ENCODE measurements around the gene HMG20B. TPM values are rescaled to one million over a fixed set of nuclear protein-coding genes. Genes with fewer than 3 reads are reported as not detected.

The HMG20B gene
- total RNA-seq, 2 experiments from 2014 or later = 68.1 to 78.5 TPM

DNA sequence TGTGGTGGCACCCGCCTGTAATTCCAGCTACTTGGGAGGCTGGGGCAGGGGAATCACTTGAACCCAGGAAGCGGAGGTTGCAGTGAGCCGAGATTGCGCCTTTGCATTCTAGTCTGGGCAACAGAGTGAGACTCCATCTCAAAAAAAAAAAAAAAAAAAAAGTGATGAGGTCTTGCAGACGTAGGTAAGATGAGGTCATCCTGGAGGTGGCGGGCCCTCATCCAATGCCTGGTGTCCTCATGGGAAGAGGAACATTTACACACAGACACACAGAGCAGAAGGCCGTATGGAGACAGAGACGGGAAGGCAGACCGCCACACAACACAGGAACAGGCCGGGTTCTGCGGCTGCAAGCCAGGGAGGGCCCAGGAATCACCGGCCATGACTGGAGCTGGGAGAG, 49.5 kb downstream of the HMG20B start:
- ChIA-PET POLR2A (no interaction called here), CTCF (interaction anchor here (1.2 kb wide), 1 partner anchor 30 kb away, joined by 3 read pairs; no protein-coding TSS in a partner anchor)
- intact Hi-C loops (cut with micrococcal nuclease) = no loop called here
- no peak overlapping the region for H3K27ac Mint-ChIP-seq
- H3K36me3 Mint-ChIP-seq = peaks cover 1% of the 10 kb centered on the region
- H3K9me3 Mint-ChIP-seq = no peaks in the 10 kb centered on the region
- DNase-seq = no peak
- no peak overlapping the region for H3K4me3 Mint-ChIP-seq
- no peaks in the 10 kb centered on the region for H3K27me3 Mint-ChIP-seq
- H3K4me1 Mint-ChIP-seq (ENCODE audit: low read depth) = peaks cover 24% of the 10 kb centered on the region

GRCh38 chr19:3623716-3624115, 51.0 kb downstream of the HMG20B start:
- H3K27ac Mint-ChIP-seq = no peak overlapping the region
- H3K27me3 Mint-ChIP-seq = no peaks in the 10 kb centered on the region
- no peak overlapping the region for H3K4me3 Mint-ChIP-seq
- intact Hi-C loops (cut with micrococcal nuclease) = no loop called here
- H3K36me3 Mint-ChIP-seq = peaks cover 1% of the 10 kb centered on the region
- H3K9me3 Mint-ChIP-seq = no peaks in the 10 kb centered on the region
- ChIA-PET POLR2A (no interaction called here), CTCF (no interaction called here)
- DNase-seq = no peak
- H3K4me1 Mint-ChIP-seq (ENCODE audit: low read depth) = peaks cover 24% of the 10 kb centered on the region

DNA sequence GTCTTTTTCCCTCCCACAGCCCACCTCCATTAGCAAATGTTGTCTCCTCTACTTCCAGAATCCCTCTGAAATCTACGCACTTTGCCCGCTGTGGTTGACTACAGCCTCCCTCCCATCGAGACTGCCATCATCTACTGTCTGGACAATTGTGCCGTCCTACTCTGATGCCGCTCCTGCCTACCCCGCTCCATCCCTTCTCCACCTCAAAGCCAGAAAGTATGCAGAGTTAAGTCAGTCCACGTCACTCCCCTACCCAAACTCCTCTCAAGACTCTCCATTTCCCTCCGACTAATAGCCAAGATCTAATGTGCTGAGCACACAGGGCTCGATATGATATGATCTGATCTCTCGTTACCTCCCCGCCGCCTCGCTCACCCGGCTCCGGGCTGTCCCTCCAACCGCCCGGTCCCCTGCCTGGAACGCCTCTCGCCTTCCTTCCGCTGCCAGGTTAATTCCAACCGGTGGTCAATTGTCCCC, 53.3 kb downstream of the HMG20B start:
- Mint-ChIP-seq H3K4me3 (peak overlapping the region; percentile 88), H3K27ac (peak overlapping the region; percentile 98), H3K36me3 (no peaks in the 10 kb centered on the region), H3K4me1 (ENCODE audit: low read depth) (peaks cover 24% of the 10 kb centered on the region), H3K9me3 (no peaks in the 10 kb centered on the region), H3K27me3 (no peaks in the 10 kb centered on the region)
- ChIA-PET POLR2A (no interaction called here), CTCF (no interaction called here)
- no peak for DNase-seq
- intact Hi-C loops (cut with micrococcal nuclease) = loop anchor here (2.0 to 5.0 kb wide), 2 partner anchors 69 to 119 kb away; partner anchors contain the start of genes FZR1 and MFSD12

DNA sequence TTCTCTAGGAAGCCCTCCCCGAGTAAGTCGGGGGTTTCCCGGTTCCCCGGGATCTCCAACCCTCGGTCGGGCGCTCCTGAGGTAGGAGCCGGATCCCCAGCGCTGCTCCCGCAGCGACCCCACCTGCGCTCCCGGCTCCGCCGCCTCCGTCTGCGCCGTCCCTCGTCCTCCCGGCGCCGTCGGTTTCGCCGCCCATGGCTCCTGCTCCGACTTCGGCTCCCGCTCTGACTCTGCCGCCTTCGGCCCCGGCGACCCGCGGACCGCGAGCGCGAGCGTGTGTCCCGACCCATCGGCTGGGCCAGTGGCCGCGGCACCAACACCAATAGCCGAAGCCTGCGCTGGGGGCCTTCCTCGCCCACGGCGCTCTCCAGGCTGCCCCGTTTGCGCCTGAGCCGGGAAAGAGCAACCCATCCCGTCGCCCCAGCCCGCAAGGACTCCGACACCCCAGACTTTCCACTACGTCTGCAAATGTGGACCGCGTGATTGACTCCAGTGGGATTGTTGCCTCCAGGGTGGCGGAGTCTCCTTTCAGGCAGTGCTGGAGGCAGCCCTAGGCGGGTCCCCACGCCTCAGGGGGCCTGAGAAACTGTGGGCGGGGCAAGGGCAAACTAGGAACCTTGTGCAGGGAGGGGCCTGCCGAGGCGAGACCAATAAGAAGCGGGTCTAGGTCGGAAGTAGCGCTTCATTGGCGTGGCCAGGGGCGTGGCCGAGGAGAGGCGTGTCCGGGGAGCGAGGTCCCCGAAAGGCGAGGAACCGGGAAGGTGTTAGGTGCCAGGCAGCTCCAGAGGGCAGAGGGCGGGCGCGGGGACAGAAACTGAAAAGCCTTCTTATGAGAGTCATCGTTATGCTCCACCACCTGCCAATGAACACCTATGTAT, 54.0 kb downstream of the HMG20B start, which contains the start of gene CACTIN:
TSS of gene CACTIN (minus strand) at position 318 of the 878 bp plus-strand sequence. CDS start at position 290, 28 bp downstream.
- H3K4me1 Mint-ChIP-seq (ENCODE audit: low read depth) = peaks cover 24% of the 10 kb centered on the region
- H3K4me3 Mint-ChIP-seq = peak within 1 kb of the TSS; percentile 88
- no peaks in the 10 kb centered on the region for H3K27me3 Mint-ChIP-seq
- DNase-seq = peak; percentile 99
- ChIA-PET CTCF (interaction anchor here (0.8 to 1.2 kb wide), 3 partner anchors 73 to 171 kb away, joined by 3 to 4 read pairs (median 4); partner anchors contain the start of gene PIP5K1C), POLR2A (interaction anchor here (1.4 kb wide), 1 partner anchor 96 kb away, joined by 4 read pairs; no protein-coding TSS in a partner anchor)
- no peaks in the 10 kb centered on the region for H3K36me3 Mint-ChIP-seq
- H3K27ac Mint-ChIP-seq = peak within 1 kb of the TSS; percentile 98
- intact Hi-C loops (cut with micrococcal nuclease) = loop anchor here (2.0 to 5.0 kb wide), 2 partner anchors 69 to 120 kb away; partner anchors contain the start of genes FZR1 and MFSD12
- no peaks in the 10 kb centered on the region for H3K9me3 Mint-ChIP-seq

- H3K4me1 Mint-ChIP-seq (ENCODE audit: low read depth) = peaks cover 24% of the 10 kb centered on the region
- CTCF ChIA-PET = interaction anchor here (0.8 to 1.2 kb wide), 3 partner anchors 72 to 171 kb away, joined by 3 to 4 read pairs (median 4); partner anchors contain the start of gene PIP5K1C
- POLR2A ChIA-PET = interaction anchor here (1.4 kb wide), 1 partner anchor 95 kb away, joined by 4 read pairs; no protein-coding TSS in a partner anchor
- H3K27ac Mint-ChIP-seq = no peak overlapping the region
- DNase-seq = no peak
- H3K36me3 Mint-ChIP-seq = no peaks in the 10 kb centered on the region
- no peaks in the 10 kb centered on the region for H3K9me3 Mint-ChIP-seq
- no peaks in the 10 kb centered on the region for H3K27me3 Mint-ChIP-seq
- H3K4me3 Mint-ChIP-seq = peak overlapping the region; percentile 88
- intact Hi-C loops (cut with micrococcal nuclease) = loop anchor here (2.0 to 5.0 kb wide), 2 partner anchors 70 to 121 kb away; partner anchors contain the start of genes FZR1 and MFSD12
These were observed 54.6 kb downstream of the HMG20B start for GRCh38 chr19:3627351-3627723.

Other genes starting within 250 kb of the HMG20B start
- 10 to 100 TPM; 19.7 to 19.9 TPM for gene NFIC, start 206.4 kb upstream of the HMG20B start, total RNA-seq
- gene SMIM24, start 92.4 kb upstream of the HMG20B start, total RNA-seq = not detected
- gene SMIM44, start 89.5 kb upstream of the HMG20B start, total RNA-seq = not detected
- gene DOHH, start 72.3 kb upstream of the HMG20B start, total RNA-seq = 10 to 100 TPM; 15.0 to 17.0 TPM
- 10 to 100 TPM; 43.5 to 46.9 TPM for gene FZR1, start 66.6 kb upstream of the HMG20B start, total RNA-seq
- 1 to 10 TPM; 1.1 to 1.8 TPM for gene TEKTIP1, start 33.8 kb upstream of the HMG20B start, total RNA-seq
- gene MFSD12, start 15.4 kb upstream of the HMG20B start, total RNA-seq = 10 to 100 TPM; 50.6 to 54.2 TPM
- under 1 TPM; 0.19 to 0.26 TPM for gene GIPC3, start 12.5 kb downstream of the HMG20B start, total RNA-seq
- under 1 TPM; 0.31 to 0.36 TPM for gene TBXA2R, start 33.9 kb downstream of the HMG20B start, total RNA-seq
- 10 to 100 TPM; 25.2 to 27.2 TPM for gene CACTIN, start 53.8 kb downstream of the HMG20B start, total RNA-seq
- 10 to 100 TPM; 14.7 to 15.7 TPM for gene PIP5K1C, start 127.5 kb downstream of the HMG20B start, total RNA-seq
- gene TJP3, start 135.4 kb downstream of the HMG20B start, total RNA-seq = 1 to 10 TPM; 3.1 to 3.7 TPM
- gene APBA3, start 188.7 kb downstream of the HMG20B start, total RNA-seq = 10 to 100 TPM; 38.2 to 41.8 TPM
- 10 to 100 TPM; 63.2 to 65.2 TPM for gene MRPL54, start 189.7 kb downstream of the HMG20B start, total RNA-seq
- not detected for gene RAX2, start 199.3 kb downstream of the HMG20B start, total RNA-seq
- 10 to 100 TPM; 24.4 to 25.2 TPM for gene MATK, start 213.4 kb downstream of the HMG20B start, total RNA-seq

Data from activated CD4-positive, alpha-beta memory T cell treated with anti-CD3 and anti-CD28 coated beads for 36 hours (primary cell).